NB4 (cell line): ENCODE data around the gene AASDHPPT.

Experiments
- POLR2A ChIP-seq: IDR thresholded peaks from 2 replicates; pipeline ENCODE4 v1.6.1; 2011; ENCODE audit warnings: mild to moderate bottlenecking; ENCODE audit not compliant: insufficient read length; ENCODE audit errors: extremely low read depth
- TF ChIP-seq, protein P1 (sequence below): IDR thresholded peaks from one replicate; pipeline ENCODE4 v1.5.1; 2012; ENCODE audit warnings: low read depth, low read length
- TF ChIP-seq, protein P2 (sequence below): IDR thresholded peaks from 2 replicates; pipeline ENCODE4 v1.6.1; 2011; ENCODE audit warnings: low read depth, low read length

DNA sequence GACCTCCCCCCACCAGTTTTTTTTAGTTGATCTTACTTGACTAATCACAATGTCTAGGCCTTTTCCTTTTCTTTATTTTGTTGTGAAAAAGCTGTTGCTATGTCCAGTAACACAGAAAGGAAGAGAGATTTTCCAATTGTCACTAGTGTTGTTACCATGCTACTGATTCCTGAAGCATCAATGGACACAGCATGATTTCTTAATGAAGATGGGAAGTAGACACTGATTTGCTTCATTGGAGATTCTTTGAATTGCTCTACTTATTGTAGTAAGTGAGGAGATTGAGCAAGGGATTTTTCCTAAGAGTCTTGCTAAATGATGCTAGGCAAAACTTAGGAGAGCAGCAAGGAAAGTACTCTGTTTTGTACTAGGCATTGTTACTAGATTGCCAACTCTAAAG, 4.6 kb downstream of the AASDHPPT start:
- TF ChIP-seq, protein P1, sequence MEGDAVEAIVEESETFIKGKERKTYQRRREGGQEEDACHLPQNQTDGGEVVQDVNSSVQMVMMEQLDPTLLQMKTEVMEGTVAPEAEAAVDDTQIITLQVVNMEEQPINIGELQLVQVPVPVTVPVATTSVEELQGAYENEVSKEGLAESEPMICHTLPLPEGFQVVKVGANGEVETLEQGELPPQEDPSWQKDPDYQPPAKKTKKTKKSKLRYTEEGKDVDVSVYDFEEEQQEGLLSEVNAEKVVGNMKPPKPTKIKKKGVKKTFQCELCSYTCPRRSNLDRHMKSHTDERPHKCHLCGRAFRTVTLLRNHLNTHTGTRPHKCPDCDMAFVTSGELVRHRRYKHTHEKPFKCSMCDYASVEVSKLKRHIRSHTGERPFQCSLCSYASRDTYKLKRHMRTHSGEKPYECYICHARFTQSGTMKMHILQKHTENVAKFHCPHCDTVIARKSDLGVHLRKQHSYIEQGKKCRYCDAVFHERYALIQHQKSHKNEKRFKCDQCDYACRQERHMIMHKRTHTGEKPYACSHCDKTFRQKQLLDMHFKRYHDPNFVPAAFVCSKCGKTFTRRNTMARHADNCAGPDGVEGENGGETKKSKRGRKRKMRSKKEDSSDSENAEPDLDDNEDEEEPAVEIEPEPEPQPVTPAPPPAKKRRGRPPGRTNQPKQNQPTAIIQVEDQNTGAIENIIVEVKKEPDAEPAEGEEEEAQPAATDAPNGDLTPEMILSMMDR, result no peak
- no peak for TF ChIP-seq POLR2A
- TF ChIP-seq, protein P2, sequence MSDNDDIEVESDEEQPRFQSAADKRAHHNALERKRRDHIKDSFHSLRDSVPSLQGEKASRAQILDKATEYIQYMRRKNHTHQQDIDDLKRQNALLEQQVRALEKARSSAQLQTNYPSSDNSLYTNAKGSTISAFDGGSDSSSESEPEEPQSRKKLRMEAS, result no peak
